Loucy (cell line): ENCODE results near the gene PDZRN3.

Experiments
- H2AFZ ChIP-seq: fragments of 200-600 bp; sonication (generic); 2 replicates; pipeline ENCODE4 v1.6.0; 2016; ENCODE audit warnings: antibody characterized with exemption, mild to moderate bottlenecking, low read length, moderate library complexity
- H3F3A ChIP-seq: fragments of 200-600 bp; 2 replicates; pipeline ENCODE4 v1.6.0; 2016; ENCODE audit warnings: antibody characterized with exemption, low read depth, mild to moderate bottlenecking
- H3K27me3 ChIP-seq: fragments of 200-600 bp; sonication (generic); 2 replicates; pipeline ENCODE4 v1.6.1; 2014; ENCODE audit warnings: low read length, mild to moderate bottlenecking; ENCODE audit not compliant: insufficient read depth, poor library complexity, severe bottlenecking
- H3K36me3 ChIP-seq: fragments of 200-600 bp; sonication (generic); 2 replicates; pipeline ENCODE4 v1.6.1; 2016; ENCODE audit warnings: low read length; ENCODE audit not compliant: insufficient read depth
- H3K4me1 ChIP-seq: fragments of 200-600 bp; sonication (generic); 2 replicates; pipeline ENCODE4 v1.5.1; 2014; ENCODE audit warnings: low read length, mild to moderate bottlenecking; ENCODE audit not compliant: insufficient read depth, poor library complexity, severe bottlenecking
- H3K4me2 ChIP-seq: fragments of 200-600 bp; sonication (generic); 2 replicates; pipeline ENCODE4 v1.6.0; 2014; ENCODE audit warnings: antibody characterized with exemption, low read length, low read depth, mild to moderate bottlenecking; ENCODE audit not compliant: poor library complexity, severe bottlenecking
- H3K4me3 ChIP-seq: fragments of 200-600 bp; sonication (generic); 2 replicates; pipeline ENCODE4 v1.5.1; 2014; ENCODE audit warnings: low read length, mild to moderate bottlenecking, mixed read lengths; ENCODE audit not compliant: poor library complexity, severe bottlenecking
- H3K79me2 ChIP-seq: fragments of 200-600 bp; sonication (generic); 2 replicates; pipeline ENCODE4 v1.6.1; 2014; ENCODE audit warnings: low read length; ENCODE audit not compliant: insufficient read depth
- H3K9ac ChIP-seq: fragments of 200-600 bp; sonication (generic); 2 replicates; pipeline ENCODE4 v1.6.0; 2014; ENCODE audit warnings: mild to moderate bottlenecking, low read depth, low read length, moderate library complexity; ENCODE audit not compliant: poor library complexity, severe bottlenecking
- H3K9me2 ChIP-seq: fragments of 200-600 bp; sonication (generic); replicated peaks from 2 replicates; pipeline ENCODE4 v1.6.1; 2016; ENCODE audit warnings: low read depth, low read length, mixed read lengths
- H3K9me3 ChIP-seq: fragments of 200-600 bp; sonication (generic); 2 replicates; pipeline ENCODE4 v1.6.1; 2014; ENCODE audit warnings: mild to moderate bottlenecking, antibody characterized with exemption, low read length, low read depth; ENCODE audit not compliant: insufficient read depth
- H4K20me1 ChIP-seq: fragments of 200-600 bp; sonication (generic); 2 replicates; pipeline ENCODE4 v1.6.0; 2014; ENCODE audit warnings: antibody characterized with exemption, low read length, mild to moderate bottlenecking; ENCODE audit not compliant: insufficient read depth, poor library complexity, severe bottlenecking
- EZH2phosphoT487 ChIP-seq: fragments of 200-600 bp; IDR thresholded peaks from 2 replicates; pipeline ENCODE4 v1.6.1; 2018; ENCODE audit warnings: antibody characterized with exemption, mild to moderate bottlenecking, moderate library complexity, borderline replicate concordance
- TF ChIP-seq, protein P1 (sequence below): fragments of 200-600 bp; sonication (generic); conservative IDR thresholded peaks from 2 replicates; pipeline ENCODE4 v1.5.1; 2014; ENCODE audit warnings: mild to moderate bottlenecking, antibody characterized with exemption, low read length

PDZRN3 gene

DNA sequence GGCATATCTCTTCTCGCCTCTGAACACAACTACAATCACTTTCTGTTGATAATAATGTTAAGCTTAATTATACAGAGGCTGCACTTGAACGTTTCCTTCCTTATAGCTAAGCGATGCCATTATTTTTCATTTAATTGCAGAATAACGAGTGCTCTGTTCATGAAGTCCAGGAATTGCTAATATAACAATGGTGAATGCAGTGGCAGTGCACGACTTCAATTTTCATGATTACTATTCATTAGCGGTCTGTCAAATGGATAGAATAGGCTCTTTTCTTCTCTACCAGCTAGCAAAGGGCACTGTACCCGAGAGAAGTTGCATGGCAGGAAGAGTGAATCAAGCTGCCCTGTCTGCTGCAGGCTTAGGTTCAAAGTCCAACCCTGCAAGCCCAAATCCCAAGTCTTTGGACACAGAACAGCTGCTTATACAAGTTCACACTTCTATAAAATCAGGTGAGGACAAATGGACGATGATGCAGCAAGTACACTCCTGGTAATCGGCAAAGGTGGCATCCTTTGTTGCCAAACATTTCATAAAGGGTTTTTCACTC, 75.6 kb downstream of the PDZRN3 start:
- H3K36me3 ChIP-seq: no peaks in the 10 kb centered on the region
- H3F3A ChIP-seq: no peaks in the 10 kb centered on the region
- no peaks in the 10 kb centered on the region for H4K20me1 ChIP-seq
- H3K4me3 ChIP-seq: no peak overlapping the region
- no peak overlapping the region for H3K4me2 ChIP-seq
- H3K27me3 ChIP-seq: no peaks in the 10 kb centered on the region
- no peaks in the 10 kb centered on the region for H3K4me1 ChIP-seq
- no peak overlapping the region for H2AFZ ChIP-seq
- no peak for TF ChIP-seq EZH2phosphoT487
- TF ChIP-seq, protein P1, sequence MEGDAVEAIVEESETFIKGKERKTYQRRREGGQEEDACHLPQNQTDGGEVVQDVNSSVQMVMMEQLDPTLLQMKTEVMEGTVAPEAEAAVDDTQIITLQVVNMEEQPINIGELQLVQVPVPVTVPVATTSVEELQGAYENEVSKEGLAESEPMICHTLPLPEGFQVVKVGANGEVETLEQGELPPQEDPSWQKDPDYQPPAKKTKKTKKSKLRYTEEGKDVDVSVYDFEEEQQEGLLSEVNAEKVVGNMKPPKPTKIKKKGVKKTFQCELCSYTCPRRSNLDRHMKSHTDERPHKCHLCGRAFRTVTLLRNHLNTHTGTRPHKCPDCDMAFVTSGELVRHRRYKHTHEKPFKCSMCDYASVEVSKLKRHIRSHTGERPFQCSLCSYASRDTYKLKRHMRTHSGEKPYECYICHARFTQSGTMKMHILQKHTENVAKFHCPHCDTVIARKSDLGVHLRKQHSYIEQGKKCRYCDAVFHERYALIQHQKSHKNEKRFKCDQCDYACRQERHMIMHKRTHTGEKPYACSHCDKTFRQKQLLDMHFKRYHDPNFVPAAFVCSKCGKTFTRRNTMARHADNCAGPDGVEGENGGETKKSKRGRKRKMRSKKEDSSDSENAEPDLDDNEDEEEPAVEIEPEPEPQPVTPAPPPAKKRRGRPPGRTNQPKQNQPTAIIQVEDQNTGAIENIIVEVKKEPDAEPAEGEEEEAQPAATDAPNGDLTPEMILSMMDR: no peak
- H3K9ac ChIP-seq: no peak overlapping the region
- H3K9me2 ChIP-seq: no peaks in the 10 kb centered on the region
- H3K79me2 ChIP-seq: no peaks in the 10 kb centered on the region
- H3K9me3 ChIP-seq: no peaks in the 10 kb centered on the region

DNA sequence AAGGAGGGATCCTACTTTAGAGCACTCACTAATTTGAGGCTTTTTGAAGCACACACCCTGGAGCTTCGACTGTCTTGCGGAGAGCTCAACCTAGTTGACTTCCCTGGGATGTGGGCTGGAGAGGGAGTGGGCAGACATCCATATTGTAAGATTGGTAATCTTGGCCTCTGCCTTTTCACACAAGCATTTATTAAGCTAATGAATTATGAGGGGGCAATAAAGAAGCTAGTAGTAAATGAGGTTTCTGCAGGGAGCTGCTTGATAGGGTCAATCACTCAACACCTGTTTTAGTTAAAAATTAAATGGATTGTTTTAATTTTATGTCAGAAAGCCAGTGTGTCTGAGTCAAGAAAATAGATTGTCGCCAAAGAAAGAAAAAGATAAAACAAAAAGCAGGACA, 76.3 kb downstream of the PDZRN3 start:
- Histone ChIP-seq H3K9ac (no peak overlapping the region), H3K79me2 (no peaks in the 10 kb centered on the region), H3K4me3 (no peak overlapping the region), H3F3A (no peaks in the 10 kb centered on the region), H3K9me3 (no peaks in the 10 kb centered on the region), H4K20me1 (no peaks in the 10 kb centered on the region), H3K36me3 (no peaks in the 10 kb centered on the region), H2AFZ (no peak overlapping the region), H3K4me1 (no peaks in the 10 kb centered on the region), H3K9me2 (no peaks in the 10 kb centered on the region), H3K27me3 (no peaks in the 10 kb centered on the region), H3K4me2 (no peak overlapping the region)
- TF ChIP-seq, protein P1: no peak
- no peak for TF ChIP-seq EZH2phosphoT487

DNA sequence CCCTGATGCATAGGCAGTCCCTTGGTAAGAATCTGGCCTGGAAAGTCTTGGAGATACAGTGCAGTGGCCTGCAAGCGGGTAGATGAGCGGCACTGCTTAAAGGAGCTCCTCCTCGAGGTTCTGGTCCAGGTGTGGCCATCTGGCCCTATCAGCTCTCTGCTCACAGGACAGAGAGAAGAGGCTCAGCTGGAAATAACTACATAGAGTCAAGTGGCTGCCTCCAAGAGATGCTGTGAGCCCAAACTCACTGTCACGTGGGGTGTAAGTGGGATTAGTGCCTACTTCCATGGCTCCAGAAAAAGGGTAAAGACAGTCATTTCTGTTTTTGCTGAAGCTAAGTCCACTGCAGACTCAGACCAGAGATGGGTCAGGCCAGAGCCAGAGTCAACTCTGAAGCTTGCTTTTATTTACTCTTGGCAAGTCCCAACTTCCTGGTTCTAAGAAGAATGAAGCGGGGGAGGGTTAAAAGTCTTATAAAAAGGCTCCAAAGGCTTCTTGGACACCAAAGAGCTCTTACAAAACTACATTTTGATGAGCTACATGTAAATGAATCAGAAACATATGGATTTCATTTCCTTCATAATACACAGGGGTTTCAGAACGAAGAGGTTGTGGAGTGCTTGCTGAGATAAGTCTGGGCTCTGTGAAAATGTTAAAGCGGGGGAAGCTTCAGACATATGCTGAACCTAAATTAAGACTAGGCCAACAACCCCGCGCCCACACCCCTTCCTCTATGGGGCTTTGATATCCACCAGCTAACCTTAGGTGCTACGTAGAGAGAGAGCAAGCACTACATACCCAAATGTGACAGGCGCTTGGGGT, 77.1 kb downstream of the PDZRN3 start:
- no peak overlapping the region for H3K4me2 ChIP-seq
- no peaks in the 10 kb centered on the region for H3K27me3 ChIP-seq
- H3K9me3 ChIP-seq: no peaks in the 10 kb centered on the region
- no peaks in the 10 kb centered on the region for H3F3A ChIP-seq
- H3K79me2 ChIP-seq: no peaks in the 10 kb centered on the region
- H2AFZ ChIP-seq: 0 out of 2 replicates have a peak overlapping the region, but pooled peaks have one; percentile 19
- H4K20me1 ChIP-seq: no peaks in the 10 kb centered on the region
- H3K36me3 ChIP-seq: no peaks in the 10 kb centered on the region
- no peak overlapping the region for H3K4me3 ChIP-seq
- H3K4me1 ChIP-seq: no peaks in the 10 kb centered on the region
- H3K9ac ChIP-seq: no peak overlapping the region
- no peak for TF ChIP-seq EZH2phosphoT487
- TF ChIP-seq, protein P1: no peak
- no peaks in the 10 kb centered on the region for H3K9me2 ChIP-seq
